MG63 (cell line): ENCODE results near the gene EPS8L2. TPM values are rescaled to one million over a fixed set of nuclear protein-coding genes. Genes with fewer than 3 reads are reported as not detected.
"Not testable (repeated sequence)": the region's sequence is repeated elsewhere in the genome, so short reads cannot be mapped to it uniquely, and the experiment has no call there.

ENCODE experiments used
- DNase-seq: peaks from one replicate; pipeline ENCODE4 v3.0.0-alpha.2; 2020
- H3K27me3 ChIP-seq: fragments of 250-450 bp; sonication (Bioruptor Pico); 2 replicates; pipeline ENCODE4 v1.5.1; 2020; ENCODE audit warnings: mild to moderate bottlenecking, moderate library complexity
- H3K36me3 ChIP-seq: fragments of 250-450 bp; sonication (Bioruptor Pico); 2 replicates; pipeline ENCODE4 v1.5.1; 2020; ENCODE audit warnings: mild to moderate bottlenecking, moderate library complexity
- H3K4me3 ChIP-seq: fragments of 250-450 bp; sonication (Bioruptor Pico); 2 replicates; pipeline ENCODE4 v1.5.1; 2020; ENCODE audit warnings: mild to moderate bottlenecking, moderate library complexity
- H3K9me3 ChIP-seq: fragments of 250-450 bp; sonication (Bioruptor Pico); 2 replicates; pipeline ENCODE4 v1.5.1; 2020; ENCODE audit warnings: mild to moderate bottlenecking, moderate library complexity
- total RNA-seq: library from RNA; depleted of rRNA; stranded (reverse); fragments of >200 nt; shearing (Covaris generic); gene quantifications from 2 replicates; pipeline ENCODE4 v1.2.3, GENCODE V29; 2014; ENCODE audit warnings: low replicate concordance

Gene EPS8L2
- total RNA-seq, 1 experiment from 2014 or later: 23.4 TPM

DNA sequence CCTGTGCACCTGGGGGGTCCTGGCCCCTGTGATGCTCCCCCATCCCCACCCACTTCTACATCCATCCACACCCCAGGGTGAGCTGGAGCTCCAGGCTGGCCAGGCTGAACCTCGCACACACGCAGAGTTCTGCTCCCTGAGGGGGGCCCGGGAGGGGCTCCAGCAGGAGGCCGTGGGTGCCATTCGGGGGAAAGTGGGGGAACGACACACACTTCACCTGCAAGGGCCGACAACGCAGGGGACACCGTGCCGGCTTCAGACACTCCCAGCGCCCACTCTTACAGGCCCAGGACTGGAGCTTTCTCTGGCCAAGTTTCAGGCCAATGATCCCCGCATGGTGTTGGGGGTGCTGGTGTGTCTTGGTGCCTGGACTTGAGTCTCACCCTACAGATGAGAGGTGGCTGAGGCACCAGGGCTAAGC, 21.3 kb downstream of the EPS8L2 start:
- Histone ChIP-seq H3K4me3 (no peak overlapping the region), H3K36me3 (no peaks in the 10 kb centered on the region), H3K27me3 (no peaks in the 10 kb centered on the region), H3K9me3 (no peaks in the 10 kb centered on the region)
- DNase-seq: no peak

DNA sequence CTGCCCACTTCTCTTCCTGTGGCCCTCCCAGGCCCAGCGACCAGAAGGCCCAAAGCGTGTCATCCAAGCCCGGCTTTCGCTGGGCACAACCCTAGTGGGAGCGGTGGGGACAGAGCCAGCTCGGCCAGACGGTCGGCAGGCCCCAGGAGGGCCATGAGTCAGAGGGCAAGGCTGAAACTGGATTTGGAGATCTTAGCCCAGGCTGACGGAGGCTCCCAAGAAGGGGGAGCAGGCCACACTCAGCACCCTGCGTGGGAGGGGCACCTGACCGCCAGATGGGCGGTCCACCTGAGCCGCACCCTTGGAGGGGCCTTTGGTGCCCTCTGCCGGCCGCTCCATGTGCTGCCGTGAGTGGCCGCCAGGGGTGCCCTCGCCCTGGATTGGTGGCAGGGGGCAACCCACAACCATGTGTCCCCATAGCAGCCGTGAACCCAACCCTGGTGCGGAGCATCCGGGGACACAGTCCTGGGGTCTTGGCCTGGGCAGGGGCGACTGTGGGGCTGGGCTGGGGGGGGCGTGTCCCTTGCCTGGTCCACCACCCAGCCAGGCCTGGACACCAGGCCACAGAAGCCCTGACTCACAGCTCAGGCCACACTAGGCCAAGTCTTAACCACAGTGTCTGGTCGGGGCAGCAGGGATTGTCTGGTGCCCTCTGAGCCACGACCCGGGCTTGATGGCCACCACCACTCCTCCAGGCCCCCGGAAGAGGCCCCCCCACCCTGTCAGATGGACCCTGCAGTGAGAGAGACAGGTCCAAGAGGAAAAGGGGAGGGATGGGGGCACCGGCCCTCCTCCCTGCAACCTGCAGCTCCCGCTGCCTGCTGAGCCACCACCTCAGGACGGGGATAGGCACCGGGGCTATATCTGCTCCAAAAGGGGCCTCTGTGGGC, 22.1 kb downstream of the EPS8L2 start:
- Histone ChIP-seq H3K36me3 (no peaks in the 10 kb centered on the region), H3K9me3 (no peaks in the 10 kb centered on the region), H3K4me3 (no peak overlapping the region), H3K27me3 (no peaks in the 10 kb centered on the region)
- peak; percentile 99 for DNase-seq

DNA sequence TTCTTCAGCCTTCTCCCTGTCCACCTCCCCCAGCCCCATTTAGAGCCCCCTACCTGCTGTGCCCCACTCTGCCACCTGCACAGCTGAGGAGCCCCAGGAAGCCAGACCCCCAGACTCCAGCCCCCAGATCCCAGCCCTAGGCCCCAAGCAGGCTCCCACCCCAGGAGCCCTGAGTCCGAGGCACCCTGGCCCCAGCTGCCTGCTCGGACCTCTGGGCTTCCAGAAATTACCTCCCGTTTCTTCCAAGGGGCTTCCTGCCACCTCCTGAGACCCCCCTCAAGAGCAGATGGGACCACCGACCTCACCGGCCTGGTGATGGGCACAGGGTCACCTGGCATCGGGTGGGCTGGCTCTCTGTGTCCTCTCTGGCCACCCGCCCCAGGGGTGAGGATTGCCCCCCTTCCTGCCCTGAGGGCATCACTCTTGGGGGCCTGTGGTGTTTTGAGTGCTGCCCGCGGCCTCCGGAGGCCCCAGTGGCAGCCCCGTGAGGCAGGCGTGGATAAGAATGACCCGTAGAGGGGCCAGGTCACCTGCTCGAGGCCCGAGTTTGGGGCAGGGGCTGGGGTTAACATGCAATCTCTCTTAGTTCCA, 23.0 kb downstream of the EPS8L2 start:
- H3K36me3 ChIP-seq: no peaks in the 10 kb centered on the region
- no peaks in the 10 kb centered on the region for H3K27me3 ChIP-seq
- no peak for DNase-seq
- H3K4me3 ChIP-seq: no peak overlapping the region
- no peaks in the 10 kb centered on the region for H3K9me3 ChIP-seq

DNA sequence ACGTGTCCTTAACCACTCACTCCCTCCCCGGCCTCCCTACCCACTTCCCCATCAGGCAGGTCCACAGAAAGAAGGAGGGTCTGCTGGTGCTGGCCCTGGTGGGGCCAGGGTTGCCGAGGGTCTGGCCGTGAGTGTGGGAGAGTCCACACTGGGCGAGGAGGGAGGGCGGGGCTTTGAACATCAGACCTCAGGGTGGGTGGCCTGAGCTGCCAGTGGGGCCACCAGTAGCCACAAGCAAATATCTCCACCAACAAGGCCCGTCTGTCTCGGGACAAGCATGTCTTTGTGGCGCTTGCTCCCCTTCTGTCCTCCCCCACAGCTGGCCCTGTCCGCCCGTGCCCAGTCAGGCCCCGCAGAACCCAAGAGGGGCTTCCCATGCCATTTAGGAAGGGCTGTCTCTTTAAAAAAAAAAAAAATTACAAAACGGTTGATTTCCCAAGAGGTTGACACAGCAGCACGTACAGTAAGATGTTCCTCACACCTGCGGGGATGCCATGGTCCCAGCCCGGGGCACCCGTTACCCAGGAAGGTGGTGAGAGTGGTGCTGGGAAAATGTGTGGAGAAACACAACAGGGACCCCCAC, 23.6 kb downstream of the EPS8L2 start:
- Histone ChIP-seq H3K27me3 (no peaks in the 10 kb centered on the region), H3K9me3 (no peaks in the 10 kb centered on the region), H3K36me3 (no peaks in the 10 kb centered on the region), H3K4me3 (no peak overlapping the region)
- no peak for DNase-seq

DNA sequence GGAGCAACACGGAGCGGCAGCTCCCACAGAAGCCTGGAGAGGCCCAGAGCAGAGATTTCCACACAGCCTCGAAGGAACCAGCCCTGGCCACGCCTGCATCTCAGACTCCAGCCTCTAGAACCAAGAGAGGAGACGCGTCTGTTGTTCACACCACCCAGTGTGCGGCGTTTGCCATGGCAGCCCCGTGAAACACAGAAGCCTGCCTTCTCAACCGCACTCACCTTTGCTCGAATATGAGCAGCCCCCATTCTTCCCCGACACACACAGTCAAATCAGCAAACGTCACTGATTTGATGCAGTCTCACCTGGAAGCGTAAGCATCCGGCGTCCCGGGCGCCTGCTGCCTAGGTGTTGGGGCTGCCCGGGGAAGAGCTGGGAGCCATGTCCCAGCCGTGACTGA, 27.0 kb downstream of the EPS8L2 start:
- Histone ChIP-seq H3K9me3 (no peaks in the 10 kb centered on the region), H3K36me3 (no peaks in the 10 kb centered on the region), H3K4me3 (no peak overlapping the region), H3K27me3 (no peaks in the 10 kb centered on the region)
- no peak for DNase-seq

DNA sequence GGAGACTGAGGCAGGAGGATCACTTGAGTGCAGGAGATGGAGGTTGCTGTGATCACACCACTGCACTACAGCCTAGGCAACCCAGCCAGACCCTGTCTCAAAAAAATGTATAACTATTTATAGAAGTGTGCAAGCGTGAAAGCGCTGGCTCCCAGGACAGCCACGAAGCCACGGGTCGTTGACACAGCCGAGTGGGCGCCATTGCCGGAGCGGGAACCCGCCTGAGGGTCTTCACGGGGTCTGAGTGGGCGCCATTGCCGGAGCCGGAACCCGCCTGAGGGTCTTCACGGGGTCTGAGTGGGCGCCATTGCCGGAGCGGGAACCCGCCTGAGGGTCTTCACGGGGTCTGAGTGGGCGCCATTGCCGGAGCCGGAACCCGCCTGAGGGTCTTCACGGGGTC, 28.5 kb downstream of the EPS8L2 start:
- not testable (repeated sequence) for H3K36me3 ChIP-seq, H3K27me3 ChIP-seq, H3K4me3 ChIP-seq, H3K9me3 ChIP-seq, DNase-seq

DNA sequence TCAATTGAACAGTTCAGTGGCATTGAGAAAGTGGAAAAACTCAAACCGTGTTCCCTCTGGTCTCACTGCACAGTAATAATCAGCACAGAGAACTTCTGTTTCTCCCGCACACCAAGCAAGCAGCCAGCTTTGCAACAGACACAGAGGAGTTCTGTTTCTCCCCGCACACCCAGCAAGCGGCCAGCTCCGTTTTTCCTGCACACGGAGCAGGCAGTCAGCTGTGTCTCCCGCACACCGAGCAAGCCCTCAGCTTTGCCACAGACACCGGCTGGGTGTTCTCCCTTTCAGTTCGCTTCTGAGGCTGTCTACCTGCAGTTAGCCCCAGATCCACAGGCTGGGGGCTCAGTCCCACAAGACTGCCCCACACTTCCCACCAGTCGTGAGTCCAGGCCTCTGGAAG, 31.3 kb downstream of the EPS8L2 start:
- H3K36me3 ChIP-seq: no peaks in the 10 kb centered on the region
- H3K4me3 ChIP-seq: no peak overlapping the region
- H3K9me3 ChIP-seq: no peaks in the 10 kb centered on the region
- DNase-seq: no peak
- H3K27me3 ChIP-seq: no peaks in the 10 kb centered on the region

DNA sequence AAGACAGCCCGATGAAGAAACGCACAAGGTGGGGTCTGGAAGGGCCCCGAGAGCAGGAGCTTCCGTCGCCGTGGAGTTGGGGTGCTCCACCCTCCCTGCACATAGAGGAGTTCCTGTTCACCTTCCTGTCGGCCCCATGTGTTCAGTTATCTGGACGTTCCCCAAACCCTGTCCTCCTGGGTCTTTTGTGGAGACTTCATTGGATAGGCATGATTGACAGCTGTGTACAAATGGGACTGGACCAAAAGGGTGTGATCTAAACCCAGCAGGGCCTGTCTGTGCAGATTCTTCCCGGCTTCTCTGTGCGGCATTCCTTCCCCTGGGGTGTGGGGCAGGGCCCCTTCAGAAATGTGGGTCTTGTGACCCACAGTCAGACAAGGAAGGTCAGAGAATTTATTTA, 31.9 kb downstream of the EPS8L2 start:
- not testable (repeated sequence) for DNase-seq, H3K4me3 ChIP-seq, H3K27me3 ChIP-seq, H3K9me3 ChIP-seq, H3K36me3 ChIP-seq

DNA sequence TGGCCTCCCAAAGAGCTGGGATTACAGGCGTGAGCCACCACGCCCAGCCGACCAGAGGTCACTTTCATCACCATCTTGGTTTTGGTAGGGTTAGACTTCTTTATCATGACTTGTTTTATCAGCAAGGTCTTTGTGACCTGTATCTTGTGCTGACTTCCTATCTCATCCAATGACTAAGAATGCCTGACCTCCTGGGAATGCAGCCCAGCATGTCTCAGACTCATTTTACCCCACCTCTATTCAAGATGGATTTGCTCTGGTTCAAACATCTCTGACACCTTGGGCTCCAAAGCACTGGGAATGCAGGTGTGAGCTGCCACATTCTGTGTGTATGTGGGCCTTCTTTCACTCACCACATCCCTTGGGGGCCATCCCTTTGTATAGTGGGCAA, 36.1 kb downstream of the EPS8L2 start:
- H3K4me3 ChIP-seq: no peak overlapping the region
- no peaks in the 10 kb centered on the region for H3K27me3 ChIP-seq
- no peaks in the 10 kb centered on the region for H3K36me3 ChIP-seq
- H3K9me3 ChIP-seq: no peaks in the 10 kb centered on the region
- no peak for DNase-seq

DNA sequence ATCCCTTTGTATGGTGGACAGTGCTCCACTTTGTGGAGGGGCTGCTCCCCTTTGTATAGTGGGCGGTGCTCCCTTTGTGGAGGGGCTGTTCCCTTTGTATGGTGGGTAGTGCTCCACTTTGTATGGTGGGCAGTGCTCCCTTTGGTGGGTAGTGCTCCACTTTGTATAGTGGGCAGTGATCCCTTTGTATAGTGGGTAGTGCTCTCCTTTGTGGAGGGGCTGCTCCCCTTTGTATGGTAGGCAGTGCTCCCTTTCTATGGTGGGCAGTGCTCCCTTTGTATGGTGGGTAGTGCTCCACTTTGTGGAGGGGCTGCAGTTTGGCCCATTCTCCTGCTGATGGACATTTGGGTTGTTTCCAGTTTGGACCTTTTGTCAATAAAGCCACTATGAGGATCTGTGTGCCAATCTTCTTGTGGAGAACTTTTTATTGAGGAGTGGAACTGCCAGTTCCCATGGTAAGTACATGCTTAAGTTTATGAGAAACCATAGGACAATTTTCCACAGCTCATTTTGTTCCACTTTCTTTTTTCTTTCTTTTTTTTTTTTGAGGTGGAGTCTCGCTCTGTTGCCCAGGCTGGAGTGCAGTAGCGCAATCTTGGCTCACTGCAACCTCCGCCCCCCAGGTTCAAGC, 36.7 kb downstream of the EPS8L2 start:
- H3K36me3 ChIP-seq: no peaks in the 10 kb centered on the region
- H3K27me3 ChIP-seq: no peaks in the 10 kb centered on the region
- DNase-seq: no peak
- H3K9me3 ChIP-seq: no peaks in the 10 kb centered on the region
- no peak overlapping the region for H3K4me3 ChIP-seq

DNA sequence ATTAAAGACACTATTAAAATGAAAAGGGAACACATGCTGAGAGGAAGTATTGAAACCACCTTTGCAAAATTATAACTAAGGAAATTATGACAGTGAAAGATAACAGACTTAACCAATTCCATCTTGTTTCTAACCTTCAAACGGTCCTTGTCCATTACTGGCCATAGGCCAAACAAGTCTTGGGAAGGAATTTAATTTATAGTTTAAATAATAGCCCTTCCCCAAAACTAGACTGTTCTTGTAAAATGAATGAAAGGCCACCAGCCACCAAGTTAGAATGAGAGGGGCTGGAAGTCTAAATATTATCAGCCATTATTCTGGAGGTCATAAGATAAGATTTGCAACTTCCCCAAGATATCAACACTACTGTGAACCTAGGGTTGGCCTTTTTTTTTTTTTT, 39.4 kb downstream of the EPS8L2 start:
- no peak overlapping the region for H3K4me3 ChIP-seq
- H3K9me3 ChIP-seq: no peaks in the 10 kb centered on the region
- DNase-seq: no peak
- no peaks in the 10 kb centered on the region for H3K36me3 ChIP-seq
- no peaks in the 10 kb centered on the region for H3K27me3 ChIP-seq

DNA sequence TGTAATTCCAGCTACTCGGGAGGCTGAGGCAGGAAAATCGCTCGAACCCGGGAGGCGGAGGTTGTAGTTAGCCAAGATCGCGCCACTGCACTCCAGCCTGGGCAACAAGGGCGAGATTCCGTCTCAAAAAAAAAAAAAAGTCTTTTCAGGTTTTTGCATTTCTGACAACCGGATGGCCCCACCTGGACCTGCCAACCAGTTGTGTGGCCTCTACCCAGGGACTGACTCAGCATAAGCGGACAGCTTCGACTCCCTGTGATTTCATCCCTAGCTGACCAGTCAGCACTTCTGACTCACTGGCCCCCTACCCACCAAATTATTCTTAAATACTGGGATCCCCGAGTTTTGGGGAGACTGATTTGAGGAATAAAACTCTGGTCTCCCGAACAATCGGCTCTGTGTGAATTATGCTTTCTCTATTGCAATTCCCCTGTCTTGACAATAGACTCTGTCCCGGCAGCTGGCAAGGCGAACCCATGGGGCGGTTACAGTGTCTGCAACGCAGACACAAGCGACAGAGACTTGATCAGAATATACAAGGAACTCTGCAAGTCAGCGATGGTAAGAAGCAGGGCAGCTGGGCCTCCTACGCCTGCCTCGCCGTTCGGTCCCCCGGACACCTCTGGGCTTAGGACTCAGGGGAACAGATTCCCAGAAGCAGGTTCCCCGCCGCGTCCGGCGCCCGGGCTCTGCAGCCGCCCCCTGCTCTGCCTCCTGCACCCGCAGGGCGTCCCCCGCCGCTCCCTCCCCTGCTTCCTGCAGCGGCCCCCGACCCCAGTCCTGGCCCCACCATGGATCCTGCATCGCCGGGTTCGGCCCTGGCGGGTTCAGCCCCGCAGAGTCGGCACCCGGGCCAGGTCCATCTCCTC, 40.5 kb downstream of the EPS8L2 start:
- DNase-seq: no peak
- H3K36me3 ChIP-seq: peaks cover under 1% of the 10 kb centered on the region; the same call in 1 of the 2 replicates
- H3K4me3 ChIP-seq: peak overlapping the region; percentile 89
- H3K27me3 ChIP-seq: no peaks in the 10 kb centered on the region
- no peaks in the 10 kb centered on the region for H3K9me3 ChIP-seq

DNA sequence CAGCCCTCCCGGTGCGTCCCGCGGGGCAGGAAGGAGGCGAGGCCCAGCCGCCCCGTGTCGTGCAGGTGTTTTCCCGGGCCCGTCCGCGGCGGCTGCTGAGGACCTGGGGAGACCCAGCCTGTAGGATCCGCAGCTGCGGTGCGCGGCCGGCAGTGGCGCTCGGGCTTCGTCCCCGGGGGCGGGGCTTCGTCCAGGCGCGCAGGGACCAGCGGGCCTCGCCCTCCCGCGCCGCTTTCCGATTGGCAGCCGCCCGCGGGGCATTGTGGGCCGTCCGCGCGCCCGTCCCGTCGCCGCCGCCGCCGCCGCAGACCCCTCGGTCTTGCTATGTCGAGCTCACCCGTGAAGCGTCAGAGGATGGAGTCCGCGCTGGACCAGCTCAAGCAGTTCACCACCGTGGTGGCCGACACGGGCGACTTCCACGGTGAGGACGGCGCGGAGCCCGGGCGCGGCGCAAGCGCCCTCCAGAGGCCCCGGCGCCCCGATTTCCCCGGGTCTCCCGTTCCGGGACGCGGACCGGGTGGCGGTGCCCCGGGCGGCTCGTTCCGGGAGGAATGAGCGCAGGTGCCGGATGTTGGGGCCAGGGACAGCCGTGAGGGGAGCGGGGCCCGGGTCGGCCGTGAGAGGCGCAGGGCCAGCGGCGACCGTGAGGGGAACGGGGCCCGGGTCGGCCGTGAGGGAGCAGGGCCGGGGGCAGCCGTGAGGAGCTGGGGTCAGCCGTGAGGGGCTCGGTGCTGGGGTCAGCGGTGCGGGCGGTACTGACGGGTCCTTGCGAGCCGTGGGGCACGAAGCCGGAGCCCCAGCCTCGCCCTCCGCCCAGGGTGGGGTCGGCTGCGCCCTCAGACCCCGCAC, 41.4 kb downstream of the EPS8L2 start, which contains the start of gene TALDO1:
TALDO1 (plus strand) TSS at position 307 of the 849 bp plus-strand sequence; CDS start at position 325, 18 bp downstream.
- peak within 1 kb of the TSS; percentile 89 for H3K4me3 ChIP-seq
- H3K27me3 ChIP-seq: no peaks in the 10 kb centered on the region
- peaks cover 5% of the 10 kb centered on the region for H3K36me3 ChIP-seq
- DNase-seq: peak; percentile 93
- H3K9me3 ChIP-seq: no peaks in the 10 kb centered on the region

DNA sequence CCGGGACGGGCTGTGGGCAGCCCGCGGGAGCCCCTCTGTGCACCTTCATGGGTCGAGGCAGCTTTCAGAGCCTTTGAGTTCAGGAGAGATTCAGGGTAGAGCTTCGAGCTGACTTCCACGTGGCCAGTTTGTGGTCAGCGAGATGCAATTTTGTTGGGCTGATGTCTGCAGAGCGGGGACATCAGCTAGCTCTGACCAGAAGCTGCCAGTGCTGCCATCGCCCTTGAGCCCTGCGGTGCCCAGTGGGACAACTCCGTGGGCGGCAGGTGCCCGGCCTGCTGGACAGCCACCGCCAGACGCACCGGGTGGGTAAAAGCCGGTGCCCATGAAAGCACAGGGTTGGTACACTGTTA, 42.0 kb downstream of the EPS8L2 start:
- H3K27me3 ChIP-seq: no peaks in the 10 kb centered on the region
- DNase-seq: no peak
- peak overlapping the region; percentile 89 for H3K4me3 ChIP-seq
- H3K9me3 ChIP-seq: no peaks in the 10 kb centered on the region
- H3K36me3 ChIP-seq: peaks cover 11% of the 10 kb centered on the region

DNA sequence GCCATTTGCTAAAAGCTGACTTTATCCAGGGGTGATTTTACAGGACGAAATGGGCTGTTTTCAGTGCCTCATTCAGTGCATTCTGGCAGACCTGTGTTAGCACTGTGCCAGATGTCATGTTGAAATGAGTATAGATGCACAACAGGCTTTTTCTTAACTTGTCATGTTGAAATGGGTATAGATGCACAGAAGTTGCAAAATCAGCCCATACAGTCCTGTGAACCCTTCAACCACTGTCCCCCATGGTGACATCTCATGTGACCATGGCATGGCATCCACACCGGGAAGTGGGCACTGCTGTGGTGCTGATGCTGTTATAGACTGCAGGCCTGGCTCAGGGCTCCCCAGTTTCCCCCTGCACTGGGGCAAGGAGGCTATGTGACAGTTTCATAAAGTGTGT, 43.7 kb downstream of the EPS8L2 start:
- Histone ChIP-seq H3K4me3 (no peak overlapping the region), H3K36me3 (peaks cover 15% of the 10 kb centered on the region), H3K27me3 (no peaks in the 10 kb centered on the region), H3K9me3 (no peaks in the 10 kb centered on the region)
- DNase-seq: no peak

DNA sequence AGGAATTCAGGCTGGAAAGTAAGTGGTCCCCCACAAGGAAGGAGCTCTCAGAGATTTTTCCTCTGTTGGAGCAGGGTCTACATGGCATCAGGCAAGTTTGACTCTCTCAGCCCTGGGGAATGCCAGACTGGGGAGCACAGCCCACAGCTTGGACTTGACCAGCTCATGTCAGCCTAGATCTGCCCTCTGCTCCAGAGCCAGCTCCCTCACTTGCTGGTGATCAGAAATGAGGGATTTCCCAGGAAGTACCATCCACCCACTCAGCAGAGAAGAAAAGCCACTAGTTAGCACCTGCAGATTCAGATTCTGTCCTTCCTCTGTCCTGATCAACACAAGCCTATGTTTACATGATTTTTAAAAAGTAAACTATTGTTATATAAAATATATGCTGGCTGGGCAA, 54.2 kb downstream of the EPS8L2 start:
- Histone ChIP-seq H3K36me3 (peaks cover 92% of the 10 kb centered on the region), H3K4me3 (no peak overlapping the region), H3K9me3 (no peaks in the 10 kb centered on the region), H3K27me3 (no peaks in the 10 kb centered on the region)
- no peak for DNase-seq
